ENCODE measurements around the gene GAS2L1. TPM values are rescaled to one million over a fixed set of nuclear protein-coding genes. Genes with fewer than 3 reads are reported as not detected.
A peak's percentile ranks its signal among the peaks of the same experiment; 100 is the strongest.
"Not testable (repeated sequence)": the region's sequence is repeated elsewhere in the genome, so short reads cannot be mapped to it uniquely, and the experiment has no call there.

The GAS2L1 gene
- total RNA-seq, 2 donors from 2014 or later: 22.2 to 24.9 TPM

GRCh38 chr22:29353860-29354259, 47.4 kb downstream of the GAS2L1 start:
- no peaks in the 10 kb centered on the region for H3K4me1 ChIP-seq (ENCODE audit: control insufficient read depth, insufficient read depth, low read length)
- H3K27ac Mint-ChIP-seq: peak overlapping the region; percentile 35
- no peaks in the 10 kb centered on the region for H3K27me3 Mint-ChIP-seq (ENCODE audit: insufficient read depth)
- H3K9ac ChIP-seq (ENCODE audit: extremely low read depth, low read length, poor library complexity, severe bottlenecking): no peak overlapping the region
- H3K9me3 ChIP-seq (ENCODE audit: control insufficient read depth, low read length): no peaks in the 10 kb centered on the region
- H3K27me3 ChIP-seq (ENCODE audit: control insufficient read depth, insufficient read depth, low read length, poor library complexity, severe bottlenecking): no peaks in the 10 kb centered on the region
- no peak overlapping the region for H3K4me3 ChIP-seq (ENCODE audit: low read length)
- no peak overlapping the region for H3K27ac ChIP-seq (ENCODE audit: low read depth, low read length)
- H3K4me1 Mint-ChIP-seq: no peaks in the 10 kb centered on the region
- H3K36me3 Mint-ChIP-seq (ENCODE audit: low read depth): peaks cover 55% of the 10 kb centered on the region
- TF ChIP-seq CTCF (conservative IDR thresholded peaks at IDR 0.05): no peak
- no peak for DNase-seq
- whole genome bisulfite sequencing, 2 experiments (ENCODE audit: insufficient coverage in 1 of 2, insufficient read length in 1 of 2): 94 to 97% methylated on average over 6 to 8 of the region's 8 CpGs
- H3K9me3 Mint-ChIP-seq: no peaks in the 10 kb centered on the region
- peaks cover 82% of the 10 kb centered on the region for H3K36me3 ChIP-seq (ENCODE audit: control insufficient read depth, insufficient read depth, low read length)
- no peak overlapping the region for H3K4me3 Mint-ChIP-seq

- H3K27ac ChIP-seq (ENCODE audit: low read depth, low read length): not testable (repeated sequence)
Observed at GRCh38 chr22:29357193-29357890, 50.9 kb downstream of the GAS2L1 start.

GRCh38 chr22:29359469-29359868, 53.0 kb downstream of the GAS2L1 start:
- H3K27me3 ChIP-seq (ENCODE audit: control insufficient read depth, insufficient read depth, low read length, poor library complexity, severe bottlenecking): no peaks in the 10 kb centered on the region
- no peak overlapping the region for H3K27ac ChIP-seq (ENCODE audit: low read depth, low read length)
- TF ChIP-seq CTCF (conservative IDR thresholded peaks at IDR 0.05): peak; percentile 80
- H3K9me3 Mint-ChIP-seq: no peaks in the 10 kb centered on the region
- DNase-seq: peak; percentile 83
- H3K9me3 ChIP-seq (ENCODE audit: control insufficient read depth, low read length): no peaks in the 10 kb centered on the region
- peaks cover 32% of the 10 kb centered on the region for H3K36me3 Mint-ChIP-seq (ENCODE audit: low read depth)
- H3K27me3 Mint-ChIP-seq (ENCODE audit: insufficient read depth): no peaks in the 10 kb centered on the region
- no peak overlapping the region for H3K9ac ChIP-seq (ENCODE audit: extremely low read depth, low read length, poor library complexity, severe bottlenecking)
- H3K27ac Mint-ChIP-seq: no peak overlapping the region
- 75 to 81% methylated on average over 6 to 9 of the region's 9 CpGs for WGBS, 2 experiments (ENCODE audit: insufficient coverage in 1 of 2, insufficient read length in 1 of 2)
- peaks cover 44% of the 10 kb centered on the region for H3K36me3 ChIP-seq (ENCODE audit: control insufficient read depth, insufficient read depth, low read length)
- no peaks in the 10 kb centered on the region for H3K4me1 Mint-ChIP-seq
- no peak overlapping the region for H3K4me3 Mint-ChIP-seq
- H3K4me1 ChIP-seq (ENCODE audit: control insufficient read depth, insufficient read depth, low read length): no peaks in the 10 kb centered on the region
- no peak overlapping the region for H3K4me3 ChIP-seq (ENCODE audit: low read length)

More at GRCh38 chr22:29357193-29357890, 50.9 kb downstream of the GAS2L1 start:
- H3K4me3 Mint-ChIP-seq; H3K4me1 Mint-ChIP-seq; H3K27me3 Mint-ChIP-seq (ENCODE audit: insufficient read depth); H3K9ac ChIP-seq (ENCODE audit: extremely low read depth, low read length, poor library complexity, severe bottlenecking); H3K4me3 ChIP-seq (ENCODE audit: low read length); DNase-seq; H3K9me3 ChIP-seq (ENCODE audit: control insufficient read depth, low read length); H3K4me1 ChIP-seq (ENCODE audit: control insufficient read depth, insufficient read depth, low read length); H3K27me3 ChIP-seq (ENCODE audit: control insufficient read depth, insufficient read depth, low read length, poor library complexity, severe bottlenecking); H3K9me3 Mint-ChIP-seq; H3K27ac Mint-ChIP-seq: not testable (repeated sequence)
- WGBS, 2 experiments (ENCODE audit: insufficient coverage in 1 of 2, insufficient read length in 1 of 2): 95 to 98% methylated on average over 8 to 11 of the region's 12 CpGs
- H3K36me3 ChIP-seq (ENCODE audit: control insufficient read depth, insufficient read depth, low read length): peaks cover 58% of the 10 kb centered on the region
- peaks cover 45% of the 10 kb centered on the region for H3K36me3 Mint-ChIP-seq (ENCODE audit: low read depth)

Small RNA genes lying within 50 kb of the gene (microRNA-seq; reads per million reads assigned to microRNA genes)
- gene MIR3653 (ENCODE audit: borderline microRNAs expressed): 2.2 reads per million, percentile 13 among the genes with 10 or more reads in this experiment

Other genes starting within 250 kb of the GAS2L1 start
- not detected for gene C22orf31, start 244.8 kb upstream of the GAS2L1 start, total RNA-seq
- 1 to 10 TPM; 6.2 to 7.5 TPM for gene KREMEN1, start 233.6 kb upstream of the GAS2L1 start, total RNA-seq
- gene EMID1, start 100.8 kb upstream of the GAS2L1 start, total RNA-seq: 10 to 100 TPM; 19.8 to 41.8 TPM
- 10 to 100 TPM; 65.0 to 75.2 TPM for gene RHBDD3, start 38.7 kb upstream of the GAS2L1 start, total RNA-seq
- 100 to 1,000 TPM; 295 to 352 TPM for gene EWSR1, start 38.4 kb upstream of the GAS2L1 start, total RNA-seq
- gene RASL10A, start 9.0 kb downstream of the GAS2L1 start, total RNA-seq: 1 to 10 TPM; 1.3 TPM
- 10 to 100 TPM; 64.9 to 76.6 TPM for gene AP1B1, start 81.9 kb downstream of the GAS2L1 start, total RNA-seq
- gene RFPL1, start 131.9 kb downstream of the GAS2L1 start, total RNA-seq: not detected
- gene NEFH, start 173.6 kb downstream of the GAS2L1 start, total RNA-seq: 1 to 10 TPM in 1 of 2 donors, under 1 TPM in 1; 0.92 to 1.7 TPM
- gene THOC5, start 247.1 kb downstream of the GAS2L1 start, total RNA-seq: 10 to 100 TPM; 61.1 to 89.7 TPM